LHCN-M2 (cell line): ENCODE data around the gene VPS37C. TPM values are rescaled to one million over a fixed set of nuclear protein-coding genes. Genes with fewer than 3 reads are reported as not detected.

Source experiments
- total RNA-seq: library from RNA; depleted of rRNA; stranded (reverse); fragments of >200 nt; gene quantifications from 2 replicates; pipeline ENCODE4 v1.2.3, GENCODE V29; 2014; rRNA removed

The VPS37C gene
- total RNA-seq, 1 experiment from 2014 or later = 14.1 TPM

Other genes with a start within 250 kb of the VPS37C start
- gene TMEM109, start 247.3 kb downstream of the VPS37C start, total RNA-seq = 85.0 and 94.1 TPM in 2 replicates
- gene TMEM132A, start 237.0 kb downstream of the VPS37C start, total RNA-seq = 36.7 and 41.1 TPM in 2 replicates
- gene SLC15A3, start 209.2 kb downstream of the VPS37C start, total RNA-seq = 4.2 and 8.6 TPM in 2 replicates
- not detected in 2 replicates for gene CD6, start 189.7 kb downstream of the VPS37C start, total RNA-seq
- not detected in 2 replicates for gene CD5, start 58.9 kb downstream of the VPS37C start, total RNA-seq
- gene PGA3, start 42.1 kb upstream of the VPS37C start, total RNA-seq = 1.0 and 4.4 TPM in 2 replicates
- 1.4 and 2.5 TPM in 2 replicates for gene PGA4, start 60.9 kb upstream of the VPS37C start, total RNA-seq
- gene PGA5, start 79.7 kb upstream of the VPS37C start, total RNA-seq = 1.5 and 2.0 TPM in 2 replicates
- gene VWCE, start 133.9 kb upstream of the VPS37C start, total RNA-seq = 1.2 and 1.7 TPM in 2 replicates
- gene DDB1, start 171.7 kb upstream of the VPS37C start, total RNA-seq = 205 and 231 TPM in 2 replicates
- gene TKFC, start 171.8 kb upstream of the VPS37C start, total RNA-seq = 39.5 and 41.4 TPM in 2 replicates
- 97.0 and 135 TPM in 2 replicates for gene CYB561A3, start 200.5 kb upstream of the VPS37C start, total RNA-seq
- 66.3 and 70.2 TPM in 2 replicates for gene TMEM138, start 200.9 kb upstream of the VPS37C start, total RNA-seq
- 10.6 and 16.2 TPM in 2 replicates for gene TMEM216, start 231.2 kb upstream of the VPS37C start, total RNA-seq